ENCODE measurements around the gene CDK5.

The CDK5 gene

GRCh38 chr7:151057506-151057988 lies at the start of gene CDK5:
Gene CDK5 (minus strand): TSS chr7:151057897. CDS start chr7:151057848, 49 bp downstream.
- DNase-seq: no peak

- no peak for DNase-seq
Measured at GRCh38 chr7:151104411-151105235, 46.9 kb upstream of the CDK5 start.

DNA sequence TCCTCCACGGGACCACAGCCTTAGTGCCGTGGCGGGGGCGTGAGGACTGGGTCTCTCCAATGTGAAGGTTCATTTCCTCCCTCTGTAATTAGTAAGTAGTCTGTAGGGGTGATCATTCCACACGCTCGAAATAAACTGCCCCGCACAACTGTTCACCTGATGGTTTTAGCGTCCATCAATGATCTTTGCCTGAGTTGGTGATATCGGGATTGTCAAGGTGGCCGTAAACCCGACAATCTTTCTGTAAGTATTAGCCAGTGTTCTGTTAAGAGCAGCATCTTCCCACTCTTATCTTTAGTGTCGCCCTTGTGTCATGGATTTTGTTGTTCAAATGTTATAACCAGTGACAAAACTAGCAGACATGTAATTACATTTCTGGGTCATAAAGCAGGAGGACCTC lies 46.3 kb upstream of the CDK5 start:
- DNase-seq: no peak

DNA sequence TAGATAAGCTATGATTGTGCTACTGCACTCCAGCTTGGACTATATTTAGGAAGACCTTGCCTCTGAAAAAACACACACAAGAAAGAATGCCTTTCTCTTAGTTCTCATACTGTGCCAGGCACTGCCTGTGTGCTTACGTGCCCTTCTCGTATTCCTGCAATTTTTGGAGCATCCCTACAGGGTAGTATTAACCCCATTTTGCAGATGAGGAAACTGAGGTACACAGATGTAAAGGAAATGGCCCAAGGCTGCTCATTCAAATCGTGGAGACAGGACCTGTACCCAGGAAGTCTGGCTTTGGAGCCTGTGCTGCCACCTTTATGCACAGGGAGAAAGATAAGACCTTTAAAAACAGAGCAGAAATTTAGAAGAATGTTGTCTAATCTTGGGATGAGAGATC lies 45.3 kb upstream of the CDK5 start:
- DNase-seq: no peak

GRCh38 chr7:151101621-151102396 lies 44.1 kb upstream of the CDK5 start:
- no peak for DNase-seq

DNA sequence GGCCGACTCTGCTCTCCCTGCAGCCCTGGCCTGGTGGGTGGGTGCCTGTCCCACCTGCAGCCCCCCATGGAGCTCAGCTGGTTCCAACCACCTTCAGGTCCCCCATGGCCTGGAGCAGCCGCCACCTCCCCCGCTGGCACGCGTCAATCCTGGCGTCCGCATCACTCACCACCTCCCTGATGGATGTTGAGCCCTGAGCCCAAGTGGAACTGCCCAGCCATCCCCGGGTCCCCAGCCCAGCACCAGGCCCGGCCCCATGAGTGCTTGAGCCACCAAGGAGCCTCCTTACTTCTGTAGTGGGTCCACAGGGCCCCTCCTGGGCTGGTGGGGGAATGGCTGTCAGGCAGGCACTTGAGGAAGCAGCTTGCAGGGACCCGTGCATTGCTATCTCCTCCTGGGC lies 43.2 kb upstream of the CDK5 start:
- no peak for DNase-seq

DNA sequence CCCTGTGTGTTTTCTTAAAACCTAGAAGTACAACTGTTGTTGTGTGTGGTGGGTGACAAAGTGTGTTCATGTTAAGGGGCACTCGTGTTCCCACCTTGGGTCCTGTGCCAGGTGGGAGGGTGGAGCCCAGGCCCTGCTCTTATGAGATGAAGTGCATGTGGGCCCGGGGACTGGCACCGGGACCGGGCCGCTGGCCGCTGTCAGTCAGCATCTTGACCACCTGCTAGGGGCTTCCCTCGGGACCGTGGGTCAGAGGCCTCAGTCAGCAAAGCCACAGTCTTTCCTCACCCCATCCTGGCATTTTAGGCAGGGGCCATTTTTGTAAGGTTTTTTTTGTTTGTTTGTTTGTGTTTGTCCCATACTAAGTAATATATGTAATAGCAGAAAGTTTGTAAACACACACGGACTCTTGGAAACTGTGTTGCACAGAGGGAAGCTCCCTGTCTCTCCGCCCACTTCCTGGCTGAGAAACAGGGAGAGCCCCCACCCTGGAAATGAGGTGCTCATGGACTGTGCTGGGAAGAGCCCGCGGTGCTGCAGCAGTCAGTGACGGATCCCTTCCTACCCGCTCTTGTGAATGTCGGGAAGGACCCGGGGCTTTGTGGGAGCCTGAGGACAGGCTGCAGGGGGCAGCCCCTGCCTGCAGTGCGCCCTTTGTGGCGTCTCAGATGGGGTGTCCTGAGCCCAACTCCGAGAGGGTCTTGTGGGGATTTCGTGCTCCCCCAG lies 42.0 kb upstream of the CDK5 start:
- no peak for DNase-seq

- DNase-seq: no peak
Measured at GRCh38 chr7:151095828-151096475, 38.3 kb upstream of the CDK5 start.

GRCh38 chr7:151095123-151095797 lies 37.6 kb upstream of the CDK5 start:
- no peak for DNase-seq

DNA sequence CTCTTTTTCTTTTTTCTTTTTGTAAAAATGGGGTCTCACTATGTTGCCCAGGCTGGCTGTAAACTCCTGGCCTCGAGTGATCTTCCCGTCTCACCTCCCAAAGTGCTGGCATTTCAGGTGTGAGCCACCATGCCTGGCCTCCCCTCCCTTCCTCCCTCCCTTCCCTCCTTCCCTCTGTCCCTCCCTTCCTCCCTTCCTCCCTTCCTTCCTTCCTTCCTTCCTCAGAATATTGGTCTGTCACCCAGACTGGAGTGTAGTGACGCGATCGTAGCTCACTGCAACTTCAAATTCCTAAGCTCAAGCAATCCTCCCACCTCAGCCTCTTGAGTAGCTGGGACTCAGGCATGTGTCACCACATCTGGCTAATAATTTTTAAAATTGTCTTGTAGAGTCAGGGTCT lies 37.0 kb upstream of the CDK5 start:
- DNase-seq: no peak

GRCh38 chr7:151093748-151094147 lies 36.1 kb upstream of the CDK5 start:
- DNase-seq: no peak

DNA sequence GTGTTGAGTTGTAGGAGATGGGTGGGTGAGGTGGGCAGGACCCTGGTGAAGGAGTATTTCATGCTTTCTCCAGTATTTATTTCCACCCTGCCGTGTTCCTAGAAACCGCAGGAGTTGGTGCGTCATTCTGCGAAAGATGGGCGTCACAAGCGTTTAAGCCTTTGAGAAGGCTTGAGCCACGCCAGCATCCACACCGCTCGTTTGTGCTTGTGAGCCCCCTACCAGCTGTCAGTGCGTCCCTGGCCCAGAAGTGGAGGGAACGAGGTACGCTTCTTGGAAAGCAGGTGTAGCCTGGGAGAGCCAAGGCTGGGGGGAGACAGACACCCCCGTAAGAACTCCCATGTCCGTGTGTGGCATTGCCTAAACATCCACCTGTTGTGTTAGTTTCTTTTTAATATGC lies 34.3 kb upstream of the CDK5 start:
- DNase-seq: no peak

GRCh38 chr7:151091431-151091830 lies 33.7 kb upstream of the CDK5 start:
- no peak for DNase-seq

- no peak for DNase-seq
Measured at GRCh38 chr7:151091003-151091402, 33.3 kb upstream of the CDK5 start.

GRCh38 chr7:151089893-151090730 lies 32.4 kb upstream of the CDK5 start:
- DNase-seq: no peak

DNA sequence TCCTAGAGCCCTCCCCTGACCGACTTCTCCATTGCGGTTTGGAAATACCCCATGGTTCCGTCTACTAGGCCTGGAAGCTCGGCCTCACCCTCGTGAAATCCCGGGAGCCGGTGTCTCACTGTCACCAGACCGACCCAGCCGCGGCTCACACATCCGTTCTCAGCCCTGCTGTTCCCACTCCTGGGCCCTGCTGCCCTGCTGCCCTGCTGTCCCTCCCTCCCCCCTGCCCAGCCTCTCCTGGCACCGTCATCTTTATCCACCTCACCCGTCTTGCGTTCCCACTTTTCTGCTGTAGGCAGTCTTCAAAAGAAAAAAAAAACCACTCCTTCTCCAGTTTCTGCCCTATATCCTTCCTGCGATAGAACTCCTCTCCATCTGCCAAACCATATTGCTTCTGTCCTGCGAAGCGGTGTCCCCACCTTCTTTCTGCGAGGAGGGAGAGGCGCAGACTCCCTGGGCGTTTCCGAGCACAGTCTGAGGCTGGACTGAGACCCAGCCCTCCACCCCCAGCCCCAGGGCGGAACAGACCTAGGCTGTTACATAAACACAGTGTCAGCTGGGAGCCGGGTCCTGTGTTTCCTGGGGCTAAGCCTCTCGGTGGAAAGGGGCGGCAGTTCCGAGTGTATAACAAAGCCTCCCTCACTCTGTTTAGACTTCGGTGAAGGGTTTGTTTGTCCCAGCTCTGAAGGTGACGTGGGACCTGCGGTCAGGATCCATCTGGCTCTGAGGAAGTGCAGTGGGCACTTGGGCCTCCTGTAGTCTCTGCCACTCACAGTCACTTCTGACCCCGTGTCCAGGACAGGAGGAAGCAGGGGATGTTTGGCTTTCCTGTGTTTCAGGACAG lies 31.4 kb upstream of the CDK5 start:
- peak; percentile 74 for DNase-seq

DNA sequence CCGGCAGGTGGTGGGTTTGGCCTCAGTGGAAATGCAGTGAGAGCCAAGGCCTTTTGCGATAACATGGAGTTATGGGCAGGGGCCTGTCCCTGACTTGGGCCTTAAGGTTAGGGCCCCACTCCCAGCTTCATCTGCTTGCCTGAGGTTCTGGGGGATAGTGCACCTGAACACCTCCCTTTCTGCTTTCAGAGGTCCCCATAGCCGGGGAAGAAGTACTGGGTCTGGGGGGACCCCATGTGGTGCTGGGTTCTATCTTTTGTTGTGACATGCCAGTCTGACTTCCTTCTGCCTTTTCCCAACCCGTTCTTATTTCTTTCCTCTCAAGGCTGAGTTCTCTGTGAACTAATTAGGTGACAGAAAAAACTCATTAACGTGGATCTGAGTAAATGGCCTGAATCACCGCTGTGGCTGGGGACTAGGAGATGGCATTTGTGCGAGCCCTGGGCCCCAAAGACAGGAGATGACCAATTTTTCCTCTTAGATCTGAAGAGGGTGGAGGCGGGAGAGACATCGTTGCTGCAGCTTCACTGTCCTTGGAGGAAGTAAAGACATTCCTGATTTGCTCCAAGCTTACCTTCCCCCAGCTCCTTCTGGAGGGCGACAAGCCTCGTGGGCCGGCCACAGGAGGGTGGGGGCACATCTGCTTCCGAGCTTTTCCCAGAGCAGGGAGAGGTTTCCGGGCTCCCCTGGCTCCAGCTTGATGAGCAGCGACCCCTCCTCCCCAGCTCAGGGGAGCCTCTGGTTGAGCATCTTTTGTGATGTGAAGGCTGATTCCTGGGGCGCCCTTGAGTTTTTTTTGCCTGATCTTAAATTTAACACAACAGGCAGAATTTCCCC lies 30.5 kb upstream of the CDK5 start:
- no peak for DNase-seq

GRCh38 chr7:151087245-151088018 lies 29.7 kb upstream of the CDK5 start:
- DNase-seq: peak; percentile 73
